Measurements from ENCODE around the gene SNX11.

Gene SNX11

DNA sequence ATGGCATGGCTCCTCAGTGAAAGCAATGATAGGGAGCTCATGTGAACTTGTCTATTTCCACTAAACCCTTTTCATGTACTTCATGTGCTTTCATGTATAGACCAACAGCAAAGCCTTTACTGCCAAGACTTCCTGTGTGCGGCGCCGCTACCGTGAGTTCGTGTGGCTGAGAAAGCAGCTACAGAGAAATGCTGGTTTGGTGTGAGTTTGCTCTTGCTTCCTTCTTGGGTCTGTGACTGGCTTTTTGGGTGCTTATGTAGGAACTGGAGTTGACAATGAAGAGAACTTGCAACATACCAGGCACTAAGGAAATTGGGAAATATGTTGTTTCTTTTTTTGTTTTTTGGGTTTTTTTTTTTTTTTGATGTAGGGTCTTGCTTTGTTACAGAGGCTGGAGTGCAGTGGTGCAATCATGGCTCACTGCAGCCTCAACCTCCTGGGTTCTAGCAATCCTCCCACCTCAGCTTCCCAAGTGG, 5.7 kb downstream of the SNX11 start:
- no peak overlapping the region for H3K14ac ChIP-seq (ENCODE audit: low read length in 2 of 2)
- no peak overlapping the region for H2AFZ ChIP-seq (ENCODE audit: low read depth, low read length)
- H3K4me3 ChIP-seq (ENCODE audit: insufficient read depth in 1 of 2, low read depth in 1 of 2, low read length in 2 of 2) = no peak overlapping the region
- H2BK12ac ChIP-seq (ENCODE audit: low read length in 2 of 2) = no peak overlapping the region
- H3K23ac ChIP-seq (ENCODE audit: low read length in 2 of 2) = no peak overlapping the region
- WGBS = 99% methylated on average over 5 of the region's 5 CpGs
- no peak overlapping the region for H3K27ac ChIP-seq (ENCODE audit: low read length, poor library complexity, severe bottlenecking)
- no peak overlapping the region for H2BK120ac ChIP-seq (ENCODE audit: low read depth, low read length)
- no peaks in the 10 kb centered on the region for H3K9me3 ChIP-seq (ENCODE audit: control insufficient read depth, low read length)
- no peak overlapping the region for H2BK5ac ChIP-seq (ENCODE audit: low read depth, low read length, poor library complexity, severe bottlenecking)
- peaks cover 25 to 33% of the 10 kb centered on the region in 2 experiments for H3K36me3 ChIP-seq (ENCODE audit: control insufficient read depth in 1 of 2, insufficient read depth in 2 of 2, low read depth in 1 of 2, low read length in 2 of 2)
- H2AK5ac ChIP-seq (ENCODE audit: low read length, severe bottlenecking) = no peak overlapping the region
- no peak overlapping the region for H2BK15ac ChIP-seq (ENCODE audit: low read depth, poor library complexity, severe bottlenecking)
- no peak overlapping the region for H4K91ac ChIP-seq (ENCODE audit: low read length)
- H3K18ac ChIP-seq (ENCODE audit: low read depth in 1 of 2, low read length in 2 of 2) = no peak overlapping the region
- no peak for DNase-seq
- no peak overlapping the region for H3K9ac ChIP-seq (ENCODE audit: low read length)
- H3K4me1 ChIP-seq (ENCODE audit: control insufficient read depth, insufficient read depth, low read depth, low read length) = no peaks in the 10 kb centered on the region
- H3K79me1 ChIP-seq (replicated peaks; ENCODE audit: low read length, poor library complexity, severe bottlenecking) = peaks cover 18% of the 10 kb centered on the region
- no peak overlapping the region for H4K8ac ChIP-seq (ENCODE audit: low read length)
- no peak overlapping the region for H3K4me2 ChIP-seq (ENCODE audit: low read length, poor library complexity, severe bottlenecking)
- H3K4ac ChIP-seq (ENCODE audit: low read depth in 1 of 2, low read length in 2 of 2) = no peak overlapping the region
- no peaks in the 10 kb centered on the region for H3K27me3 ChIP-seq (ENCODE audit: control insufficient read depth in 1 of 2, insufficient read depth in 1 of 2, low read length in 2 of 2)

DNA sequence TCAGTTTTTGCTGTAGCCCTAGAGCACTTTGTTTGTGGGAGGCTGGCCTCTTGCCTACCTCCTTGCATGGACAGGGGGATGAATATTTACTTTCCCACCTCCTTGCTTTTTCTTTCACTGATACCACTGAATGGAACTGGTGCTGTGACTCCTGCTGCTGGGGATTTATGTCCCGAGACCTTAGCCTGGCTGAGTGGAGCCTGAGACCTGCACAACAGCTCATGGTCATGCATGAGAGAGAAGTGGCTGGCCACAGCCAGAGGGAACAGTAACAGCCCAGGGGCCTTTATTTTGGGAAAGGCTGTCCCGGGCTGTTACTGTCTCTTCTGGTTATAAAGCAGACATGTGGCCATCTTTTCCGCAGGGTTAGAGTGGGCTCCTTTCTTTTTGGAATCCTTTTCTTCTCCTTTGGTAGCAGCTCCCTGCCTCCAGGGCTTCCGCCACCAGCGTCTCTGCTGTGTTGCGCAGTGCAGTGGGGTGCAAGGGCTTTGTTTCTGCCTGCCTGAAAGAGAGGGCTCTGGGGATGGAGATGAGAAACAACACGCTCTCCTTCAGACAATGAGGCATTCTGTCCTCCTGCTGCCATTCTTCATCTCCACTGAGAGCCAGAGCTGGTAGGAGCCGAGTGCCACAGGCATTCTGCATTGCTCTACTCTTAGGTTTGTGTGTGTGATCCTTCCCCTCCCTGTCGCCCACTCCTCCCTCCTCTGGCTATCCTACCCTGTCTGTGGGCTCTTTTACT, 14.5 kb downstream of the SNX11 start:
- H2BK5ac ChIP-seq (ENCODE audit: low read depth, low read length, poor library complexity, severe bottlenecking) = no peak overlapping the region
- H3K9me3 ChIP-seq (ENCODE audit: control insufficient read depth, low read length) = no peaks in the 10 kb centered on the region
- no peak overlapping the region for H2AK5ac ChIP-seq (ENCODE audit: low read length, severe bottlenecking)
- H3K23ac ChIP-seq (ENCODE audit: low read length in 2 of 2) = no peak overlapping the region
- H2AFZ ChIP-seq (ENCODE audit: low read depth, low read length) = no peak overlapping the region
- H3K27ac ChIP-seq (ENCODE audit: low read length, poor library complexity, severe bottlenecking) = no peak overlapping the region
- no peak overlapping the region for H3K18ac ChIP-seq (ENCODE audit: low read depth in 1 of 2, low read length in 2 of 2)
- no peaks in the 10 kb centered on the region for H3K4me1 ChIP-seq (ENCODE audit: control insufficient read depth, insufficient read depth, low read depth, low read length)
- no peak overlapping the region for H3K4me2 ChIP-seq (ENCODE audit: low read length, poor library complexity, severe bottlenecking)
- no peak overlapping the region for H4K8ac ChIP-seq (ENCODE audit: low read length)
- H3K14ac ChIP-seq (ENCODE audit: low read length in 2 of 2) = no peak overlapping the region
- WGBS = 85% methylated on average over 8 of the region's 9 CpGs
- DNase-seq = no peak
- H3K27me3 ChIP-seq (ENCODE audit: control insufficient read depth in 1 of 2, insufficient read depth in 1 of 2, low read length in 2 of 2) = no peaks in the 10 kb centered on the region
- H2BK120ac ChIP-seq (ENCODE audit: low read depth, low read length) = no peak overlapping the region
- H2BK12ac ChIP-seq (ENCODE audit: low read length in 2 of 2) = no peak overlapping the region
- H3K4ac ChIP-seq (ENCODE audit: low read depth in 1 of 2, low read length in 2 of 2) = no peak overlapping the region
- peaks cover 18% of the 10 kb centered on the region for H3K79me1 ChIP-seq (replicated peaks; ENCODE audit: low read length, poor library complexity, severe bottlenecking)
- H4K91ac ChIP-seq (ENCODE audit: low read length) = no peak overlapping the region
- H3K36me3 ChIP-seq (ENCODE audit: control insufficient read depth in 1 of 2, insufficient read depth in 2 of 2, low read depth in 1 of 2, low read length in 2 of 2) = peaks cover 49 to 64% of the 10 kb centered on the region in 2 experiments
- H3K4me3 ChIP-seq (ENCODE audit: insufficient read depth in 1 of 2, low read depth in 1 of 2, low read length in 2 of 2) = no peak overlapping the region
- H2BK15ac ChIP-seq (ENCODE audit: low read depth, poor library complexity, severe bottlenecking) = no peak overlapping the region
- no peak overlapping the region for H3K9ac ChIP-seq (ENCODE audit: low read length)

- DNase-seq = no peak
- H3K18ac ChIP-seq (ENCODE audit: low read depth in 1 of 2, low read length in 2 of 2) = no peak overlapping the region
- no peak overlapping the region for H2BK12ac ChIP-seq (ENCODE audit: low read length in 2 of 2)
- no peak overlapping the region for H3K4me2 ChIP-seq (ENCODE audit: low read length, poor library complexity, severe bottlenecking)
- H3K14ac ChIP-seq (ENCODE audit: low read length in 2 of 2) = no peak overlapping the region
- no peak overlapping the region for H2AFZ ChIP-seq (ENCODE audit: low read depth, low read length)
- H4K8ac ChIP-seq (ENCODE audit: low read length) = no peak overlapping the region
- no peak overlapping the region for H4K91ac ChIP-seq (ENCODE audit: low read length)
- no peak overlapping the region for H2BK5ac ChIP-seq (ENCODE audit: low read depth, low read length, poor library complexity, severe bottlenecking)
- H3K23ac ChIP-seq (ENCODE audit: low read length in 2 of 2) = no peak overlapping the region
- no peaks in the 10 kb centered on the region for H3K9me3 ChIP-seq (ENCODE audit: control insufficient read depth, low read length)
- no peaks in the 10 kb centered on the region for H3K27me3 ChIP-seq (ENCODE audit: control insufficient read depth in 1 of 2, insufficient read depth in 1 of 2, low read length in 2 of 2)
- 98% methylated on average over 3 of the region's 3 CpGs for WGBS
- H3K9ac ChIP-seq (ENCODE audit: low read length) = no peak overlapping the region
- H3K36me3 ChIP-seq (ENCODE audit: control insufficient read depth in 1 of 2, insufficient read depth in 2 of 2, low read depth in 1 of 2, low read length in 2 of 2) = peaks cover 46 to 61% of the 10 kb centered on the region in 2 experiments
- H2BK120ac ChIP-seq (ENCODE audit: low read depth, low read length) = no peak overlapping the region
- peaks cover 17% of the 10 kb centered on the region for H3K79me1 ChIP-seq (replicated peaks; ENCODE audit: low read length, poor library complexity, severe bottlenecking)
- no peak overlapping the region for H3K27ac ChIP-seq (ENCODE audit: low read length, poor library complexity, severe bottlenecking)
- H3K4me1 ChIP-seq (ENCODE audit: control insufficient read depth, insufficient read depth, low read depth, low read length) = peaks cover 4% of the 10 kb centered on the region
- H3K4ac ChIP-seq (ENCODE audit: low read depth in 1 of 2, low read length in 2 of 2) = no peak overlapping the region
- no peak overlapping the region for H3K4me3 ChIP-seq (ENCODE audit: insufficient read depth in 1 of 2, low read depth in 1 of 2, low read length in 2 of 2)
- no peak overlapping the region for H2BK15ac ChIP-seq (ENCODE audit: low read depth, poor library complexity, severe bottlenecking)
- H2AK5ac ChIP-seq (ENCODE audit: low read length, severe bottlenecking) = no peak overlapping the region
These were observed 15.1 kb downstream of the SNX11 start for GRCh38 chr17:48122665-48123045.

- Histone ChIP-seq H3K9me3 (ENCODE audit: control insufficient read depth, low read length) (no peaks in the 10 kb centered on the region), H2BK120ac (ENCODE audit: low read depth, low read length) (no peak overlapping the region), H3K36me3 (ENCODE audit: control insufficient read depth in 1 of 2, insufficient read depth in 2 of 2, low read depth in 1 of 2, low read length in 2 of 2) (peaks cover 45 to 56% of the 10 kb centered on the region in 2 experiments), H3K27ac (ENCODE audit: low read length, poor library complexity, severe bottlenecking) (no peak overlapping the region), H3K4me1 (ENCODE audit: control insufficient read depth, insufficient read depth, low read depth, low read length) (peaks cover 6% of the 10 kb centered on the region), H3K79me1 (replicated peaks; ENCODE audit: low read length, poor library complexity, severe bottlenecking) (peaks cover 15% of the 10 kb centered on the region), H3K4me2 (ENCODE audit: low read length, poor library complexity, severe bottlenecking) (no peak overlapping the region), H3K14ac (ENCODE audit: low read length in 2 of 2) (no peak overlapping the region), H4K91ac (ENCODE audit: low read length) (no peak overlapping the region), H3K23ac (ENCODE audit: low read length in 2 of 2) (no peak overlapping the region), H3K4ac (ENCODE audit: low read depth in 1 of 2, low read length in 2 of 2) (no peak overlapping the region), H2AK5ac (ENCODE audit: low read length, severe bottlenecking) (no peak overlapping the region), H3K27me3 (ENCODE audit: control insufficient read depth in 1 of 2, insufficient read depth in 1 of 2, low read length in 2 of 2) (no peaks in the 10 kb centered on the region), H3K18ac (ENCODE audit: low read depth in 1 of 2, low read length in 2 of 2) (no peak overlapping the region), H3K4me3 (ENCODE audit: insufficient read depth in 1 of 2, low read depth in 1 of 2, low read length in 2 of 2) (no peak overlapping the region), H2AFZ (ENCODE audit: low read depth, low read length) (no peak overlapping the region), H3K9ac (ENCODE audit: low read length) (no peak overlapping the region), H2BK12ac (ENCODE audit: low read length in 2 of 2) (no peak overlapping the region), H2BK15ac (ENCODE audit: low read depth, poor library complexity, severe bottlenecking) (no peak overlapping the region), H4K8ac (ENCODE audit: low read length) (no peak overlapping the region), H2BK5ac (ENCODE audit: low read depth, low read length, poor library complexity, severe bottlenecking) (no peak overlapping the region)
- no peak for DNase-seq
- 81% methylated on average over 6 of the region's 6 CpGs for whole genome bisulfite sequencing
These were observed 15.5 kb downstream of the SNX11 start for GRCh38 chr17:48123111-48123510.
